Raji (cell line): Measurements from ENCODE around the gene ID2.

Experiments
- POLR2A ChIP-seq: IDR thresholded peaks from 2 replicates; pipeline ENCODE4 v1.6.1; 2011; ENCODE audit warnings: low read depth, low read length, control low read depth; ENCODE audit not compliant: insufficient read depth

Gene ID2

GRCh38 chr2:8682719-8683667, 1.1 kb downstream of the ID2 start:
- TF ChIP-seq POLR2A = no peak

DNA sequence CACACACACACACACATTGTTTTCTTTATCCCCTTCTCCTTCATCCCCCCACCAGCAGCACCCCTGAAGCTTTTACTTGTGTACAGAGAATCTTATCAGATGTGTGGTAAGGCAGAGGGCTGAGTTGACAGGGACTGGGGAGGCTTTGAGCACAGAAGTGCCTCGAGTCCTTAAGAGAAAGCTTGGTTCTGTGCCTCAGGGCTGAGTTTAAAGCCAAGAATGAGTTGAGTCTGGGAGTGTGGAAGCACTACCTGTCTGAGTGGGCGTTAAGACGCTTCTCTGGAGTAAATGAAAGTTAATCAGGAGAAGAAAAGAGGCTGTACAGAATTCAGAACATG, 2.7 kb downstream of the ID2 start:
- no peak for TF ChIP-seq POLR2A

GRCh38 chr2:8684878-8685696, 3.2 kb downstream of the ID2 start:
- no peak for TF ChIP-seq POLR2A

GRCh38 chr2:8685697-8686358, 4.0 kb downstream of the ID2 start:
- no peak for TF ChIP-seq POLR2A

DNA sequence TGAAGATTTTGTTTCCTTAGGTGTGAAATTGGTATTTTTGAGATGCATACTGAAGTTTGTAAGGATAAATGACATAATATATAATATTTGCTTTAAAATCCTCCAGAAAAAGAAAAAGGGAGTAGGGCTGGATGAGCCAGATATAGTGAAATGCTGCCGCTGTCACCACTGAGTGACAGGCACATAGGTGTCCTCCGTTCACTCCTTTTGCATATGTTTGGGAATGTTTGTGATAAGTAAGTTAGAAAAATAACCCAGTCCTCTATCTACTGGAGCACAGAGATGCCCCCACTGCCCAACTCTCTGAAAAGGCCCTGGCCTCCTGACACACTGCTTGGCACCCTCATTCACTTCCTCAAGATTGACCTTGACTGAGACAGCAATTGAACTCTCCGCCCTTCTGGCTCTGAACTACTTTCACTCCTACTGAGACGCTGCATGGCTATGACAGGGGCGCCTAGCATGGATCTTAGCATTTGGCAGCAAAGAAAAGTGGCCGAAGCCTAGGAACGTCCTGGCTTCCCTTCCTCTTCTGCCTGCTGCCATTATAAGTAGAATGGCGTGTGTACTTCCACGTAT, 10.1 kb downstream of the ID2 start:
- no peak for TF ChIP-seq POLR2A

GRCh38 chr2:8692783-8693156, 10.9 kb downstream of the ID2 start:
- TF ChIP-seq POLR2A = no peak

DNA sequence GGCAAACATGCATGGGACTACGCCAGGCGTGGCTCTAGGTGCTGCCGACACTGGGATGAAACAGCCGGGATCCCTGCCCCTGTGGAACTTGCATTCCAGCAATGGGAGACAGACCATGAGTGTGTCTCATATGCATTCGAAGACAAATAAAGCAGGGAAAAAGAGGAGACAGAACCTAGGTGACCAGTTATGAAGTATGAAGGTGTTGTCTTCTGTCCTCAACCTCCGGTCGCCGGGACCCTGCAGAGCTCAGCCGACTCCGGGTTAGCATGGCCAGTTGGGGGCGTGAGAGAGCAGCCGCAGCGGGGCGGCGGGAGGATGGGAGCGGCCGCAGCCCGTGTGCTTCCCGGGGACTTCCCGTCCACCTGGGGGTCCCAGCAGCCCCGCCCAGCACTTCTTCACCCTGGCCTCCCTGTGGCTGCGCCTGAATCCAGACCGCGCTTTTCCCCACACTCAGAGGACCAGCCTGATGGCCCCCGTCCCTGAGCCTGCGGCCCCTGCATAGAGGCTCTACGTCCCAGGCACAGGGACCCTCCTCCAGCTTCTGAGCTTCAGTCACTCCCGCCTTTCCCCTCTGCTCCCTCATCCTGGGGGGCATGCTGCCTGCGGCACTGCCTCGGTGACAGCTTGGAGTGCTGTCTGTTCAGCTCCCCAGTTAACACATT, 11.4 kb downstream of the ID2 start:
- no peak for TF ChIP-seq POLR2A

- no peak for TF ChIP-seq POLR2A
Observed at GRCh38 chr2:8694737-8695136, 12.9 kb downstream of the ID2 start.

DNA sequence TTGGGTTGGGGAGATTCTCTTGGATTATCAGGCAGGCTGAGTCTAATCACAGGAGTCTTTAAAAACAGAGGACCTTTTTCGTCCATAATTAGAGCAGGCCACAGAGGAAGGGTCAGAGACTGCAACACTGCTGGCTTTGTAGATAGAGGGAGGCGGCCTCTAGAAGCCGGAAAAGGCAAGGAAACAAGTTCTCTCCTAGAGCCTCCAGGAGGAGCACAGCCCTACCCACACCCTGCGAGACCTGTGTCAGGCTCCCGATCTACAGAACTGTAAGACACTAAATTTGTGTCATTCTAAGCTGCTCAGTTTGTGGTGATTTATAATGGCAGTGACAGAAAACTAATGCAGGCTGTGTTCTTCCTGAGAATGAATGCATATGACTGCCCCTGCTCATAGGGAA, 15.3 kb downstream of the ID2 start:
- no peak for TF ChIP-seq POLR2A

- no peak for TF ChIP-seq POLR2A
Observed at GRCh38 chr2:8699839-8700238, 18.0 kb downstream of the ID2 start.

DNA sequence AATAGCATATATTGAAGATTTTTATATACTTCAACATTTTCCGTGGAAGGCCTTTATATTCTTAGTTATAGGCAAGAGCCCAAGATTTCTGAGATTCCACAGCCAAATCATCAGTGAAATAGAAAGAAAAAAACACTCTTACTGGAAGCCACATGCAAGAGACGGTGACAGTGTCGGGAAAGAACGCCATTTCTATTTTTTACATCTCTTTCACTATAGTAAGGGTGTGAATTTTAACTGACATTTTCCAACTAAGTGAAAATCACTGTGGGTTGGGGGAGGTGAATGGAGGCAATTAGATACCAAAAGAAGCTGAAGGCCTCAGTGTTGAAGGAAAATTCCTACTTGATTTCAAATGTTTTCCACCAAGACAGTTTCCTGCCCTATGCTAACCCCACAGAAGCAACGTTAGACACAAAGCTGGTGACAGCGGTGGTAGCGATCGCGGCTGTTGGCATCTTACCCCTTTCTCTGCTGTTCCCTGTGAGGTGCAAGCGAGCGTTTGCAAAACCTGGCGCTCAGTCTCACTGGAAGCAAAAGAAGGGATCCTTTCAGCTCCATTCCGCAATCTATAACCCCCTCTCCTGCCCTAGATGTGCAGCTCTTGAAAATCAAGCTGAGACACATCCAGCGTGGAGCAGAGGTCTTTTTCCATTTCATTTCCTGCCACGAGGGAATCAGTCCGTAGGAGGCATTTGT, 20.0 kb downstream of the ID2 start:
- no peak for TF ChIP-seq POLR2A

DNA sequence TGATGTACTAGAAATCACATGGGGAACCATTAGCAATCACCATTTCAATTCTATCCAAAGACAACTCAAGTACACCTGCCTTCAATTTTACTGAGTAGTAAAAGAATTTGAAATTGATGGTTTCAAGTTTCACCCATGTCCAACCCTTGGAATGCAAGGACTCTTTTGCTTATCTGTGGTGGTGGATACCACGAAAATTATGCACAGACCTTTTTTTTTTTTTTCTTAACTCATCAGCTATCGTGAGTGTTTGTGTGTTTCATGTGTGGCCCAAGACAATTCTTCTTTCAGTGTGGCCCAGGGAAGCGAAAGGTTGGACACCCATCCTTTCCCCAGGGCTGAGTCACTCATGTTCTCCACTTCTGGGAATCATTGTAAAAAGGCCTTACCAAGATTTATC, 23.1 kb downstream of the ID2 start:
- TF ChIP-seq POLR2A = no peak

DNA sequence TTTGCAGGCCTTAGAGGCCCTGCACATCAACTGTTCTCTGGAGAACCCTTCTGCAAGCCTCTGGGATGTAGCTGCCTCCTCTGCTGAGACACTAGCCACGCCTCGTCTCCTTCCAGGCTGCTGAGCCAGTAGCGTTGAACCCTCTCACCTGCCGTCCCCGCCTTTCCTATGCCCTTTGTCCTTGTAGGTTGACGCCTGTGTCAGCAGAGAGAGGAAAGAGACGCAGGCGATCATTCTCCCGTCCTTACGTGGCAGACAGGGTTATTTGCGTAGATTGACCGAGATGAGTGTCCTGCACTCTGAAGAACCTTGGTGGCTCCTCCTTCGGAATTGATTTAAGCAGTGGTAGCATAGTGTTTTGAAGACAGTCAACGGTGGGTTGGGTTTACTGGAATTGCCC, 27.8 kb downstream of the ID2 start:
- TF ChIP-seq POLR2A = no peak

GRCh38 chr2:8710951-8711350, 29.1 kb downstream of the ID2 start:
- no peak for TF ChIP-seq POLR2A
